ENCODE measurements around the gene TRIM38. TPM values are rescaled to one million over a fixed set of nuclear protein-coding genes. Genes with fewer than 3 reads are reported as not detected.

Gene TRIM38
- total and polyA plus RNA-seq, 12 donors = 1.3 to 5.4 (median 2.7) TPM

DNA sequence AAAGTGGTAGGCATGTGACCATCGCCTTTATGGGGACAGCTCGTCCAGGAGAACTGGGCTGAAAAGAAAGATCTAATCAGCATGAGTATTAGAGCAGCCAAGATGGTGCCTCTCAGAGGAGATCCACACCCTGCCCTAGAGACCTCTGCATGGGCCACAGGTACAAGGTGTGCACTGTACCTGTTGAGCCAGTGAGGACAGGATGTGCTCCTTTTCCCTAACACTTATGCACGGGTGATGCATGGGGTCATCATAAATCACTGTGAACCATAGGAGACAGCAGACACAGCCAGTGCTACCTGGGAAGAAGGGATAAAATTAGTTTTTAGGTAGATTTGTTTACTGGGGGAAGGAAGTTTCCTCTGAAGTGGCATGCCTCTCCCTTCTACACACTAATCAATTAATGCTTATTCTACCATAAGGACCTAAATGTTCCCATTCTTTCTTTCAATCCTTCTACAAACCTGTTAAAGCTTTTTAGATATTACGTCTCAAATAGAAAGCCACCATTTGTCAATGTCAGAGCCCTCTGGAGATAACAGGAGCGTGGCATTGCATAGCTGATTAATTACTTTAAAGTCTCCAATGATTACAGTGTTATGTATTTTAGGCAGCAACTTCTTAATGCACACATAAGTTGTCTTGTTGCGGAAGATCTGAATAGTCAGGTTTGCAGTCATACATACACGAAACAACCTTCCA is 45.7 kb upstream of the TRIM38 start:
- Histone ChIP-seq H3K4me3 (no peak overlapping the region), H3K27me3 (peaks cover 0 to 7% (median 0%) of the 10 kb centered on the region in 7 donors), H3K4me1 (peaks cover 0 to 3% (median 0%) of the 10 kb centered on the region in 9 donors), H3K9me3 (no peaks in the 10 kb centered on the region), H3K36me3 (no peaks in the 10 kb centered on the region), H3K27ac (no peak overlapping the region)
- DNase-seq = no peak
- WGBS, 2 donors = 79 to 82% methylated on average over 7 of the region's 7 CpGs
- intact Hi-C loops (cut with DNase I) = no loop called here
- TF ChIP-seq, protein P1, sequence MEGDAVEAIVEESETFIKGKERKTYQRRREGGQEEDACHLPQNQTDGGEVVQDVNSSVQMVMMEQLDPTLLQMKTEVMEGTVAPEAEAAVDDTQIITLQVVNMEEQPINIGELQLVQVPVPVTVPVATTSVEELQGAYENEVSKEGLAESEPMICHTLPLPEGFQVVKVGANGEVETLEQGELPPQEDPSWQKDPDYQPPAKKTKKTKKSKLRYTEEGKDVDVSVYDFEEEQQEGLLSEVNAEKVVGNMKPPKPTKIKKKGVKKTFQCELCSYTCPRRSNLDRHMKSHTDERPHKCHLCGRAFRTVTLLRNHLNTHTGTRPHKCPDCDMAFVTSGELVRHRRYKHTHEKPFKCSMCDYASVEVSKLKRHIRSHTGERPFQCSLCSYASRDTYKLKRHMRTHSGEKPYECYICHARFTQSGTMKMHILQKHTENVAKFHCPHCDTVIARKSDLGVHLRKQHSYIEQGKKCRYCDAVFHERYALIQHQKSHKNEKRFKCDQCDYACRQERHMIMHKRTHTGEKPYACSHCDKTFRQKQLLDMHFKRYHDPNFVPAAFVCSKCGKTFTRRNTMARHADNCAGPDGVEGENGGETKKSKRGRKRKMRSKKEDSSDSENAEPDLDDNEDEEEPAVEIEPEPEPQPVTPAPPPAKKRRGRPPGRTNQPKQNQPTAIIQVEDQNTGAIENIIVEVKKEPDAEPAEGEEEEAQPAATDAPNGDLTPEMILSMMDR (IDR thresholded peaks at IDR 0.05) = no peak
- ATAC-seq = no peak

DNA sequence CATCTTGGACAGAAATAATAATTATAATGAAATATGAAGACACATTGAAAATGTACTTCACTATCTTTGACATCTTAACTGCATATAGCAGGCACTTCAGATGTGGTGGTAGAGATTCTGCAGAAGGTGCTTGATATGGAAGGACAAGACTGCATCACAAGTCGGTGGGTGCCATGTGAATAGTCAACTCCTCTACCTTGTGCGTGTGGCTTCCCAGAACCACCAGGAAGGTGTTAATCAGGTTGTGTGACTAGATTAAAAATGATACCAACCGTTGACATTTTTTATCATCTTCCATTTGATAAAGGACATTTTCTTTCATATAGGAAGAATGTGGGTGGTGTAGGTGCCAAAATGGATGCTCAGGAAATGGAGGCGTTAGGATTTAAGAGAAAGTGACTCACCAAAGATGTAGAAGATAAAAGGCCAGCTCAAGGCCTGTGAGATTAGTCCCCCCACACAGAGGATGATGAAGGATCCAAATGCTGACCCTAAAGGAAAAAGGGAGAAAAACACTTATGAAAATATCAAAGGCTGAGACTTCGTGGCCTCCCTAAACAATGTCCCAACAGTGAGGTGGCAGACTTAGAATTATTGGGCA is 44.4 kb upstream of the TRIM38 start:
- Histone ChIP-seq H3K4me3 (no peak overlapping the region), H3K27me3 (peaks cover 0 to 7% (median 0%) of the 10 kb centered on the region in 7 donors), H3K36me3 (no peaks in the 10 kb centered on the region), H3K4me1 (peaks cover 0 to 3% (median 0%) of the 10 kb centered on the region in 9 donors), H3K27ac (no peak overlapping the region), H3K9me3 (no peaks in the 10 kb centered on the region)
- 73 to 79% methylated on average over 5 of the region's 5 CpGs for WGBS, 2 donors
- ATAC-seq (no peak), DNase-seq (no peak)
- intact Hi-C loops (cut with DNase I) = no loop called here
- TF ChIP-seq, protein P1 (IDR thresholded peaks at IDR 0.05) = no peak

DNA sequence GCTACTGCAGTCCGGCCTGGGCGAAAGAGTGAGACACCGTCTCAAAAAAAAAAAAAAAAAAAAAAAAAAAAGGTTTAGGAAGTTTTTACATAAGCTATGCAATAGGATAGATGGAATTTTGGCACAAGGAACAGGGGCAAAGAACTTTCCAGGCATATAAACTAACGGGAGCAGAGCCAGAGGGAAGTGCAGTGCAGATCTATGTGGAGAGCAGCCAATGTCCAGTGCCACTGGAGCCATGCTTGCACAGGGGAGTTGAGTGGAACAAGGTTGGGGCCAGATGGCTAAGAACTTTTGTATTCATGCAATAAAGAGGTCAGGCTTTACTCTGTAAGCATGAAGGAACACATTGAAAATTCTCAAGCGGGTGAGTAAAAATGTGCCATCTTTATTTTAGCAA is 42.9 kb upstream of the TRIM38 start:
- no peak for ATAC-seq

DNA sequence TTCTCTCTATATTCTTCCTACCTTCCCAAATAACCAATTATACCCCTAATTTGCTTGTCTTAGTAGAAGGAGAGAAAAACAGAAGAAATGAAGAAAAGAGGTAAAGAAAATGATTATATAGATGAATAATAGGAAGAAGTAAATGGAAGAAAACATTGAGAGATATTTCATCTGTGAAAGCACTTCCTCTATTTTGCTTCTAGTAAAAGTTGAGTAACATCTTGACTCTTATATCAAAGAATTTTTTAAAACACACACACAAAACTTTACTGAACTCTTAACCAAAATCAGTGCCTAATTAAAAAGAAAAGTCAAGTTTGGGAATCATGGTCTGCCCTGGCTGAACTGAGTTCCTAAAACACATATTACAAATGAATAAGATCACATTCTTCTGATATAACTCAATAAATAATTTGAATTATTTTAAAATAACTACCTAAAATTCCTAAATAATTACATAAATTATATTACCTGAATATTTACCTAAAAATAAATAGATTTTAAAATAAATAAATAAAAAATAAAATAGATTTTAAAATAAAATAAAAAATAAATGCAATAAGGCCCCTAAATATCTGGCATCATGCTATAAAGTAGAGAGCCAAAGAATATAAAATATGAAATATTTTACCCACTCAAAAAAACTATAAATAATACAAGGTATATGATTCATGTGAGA is 40.9 kb upstream of the TRIM38 start:
- DNase-seq (no peak), ATAC-seq (no peak)
- Histone ChIP-seq H3K36me3 (no peaks in the 10 kb centered on the region), H3K27me3 (peaks cover 0 to 5% (median 0%) of the 10 kb centered on the region in 7 donors), H3K27ac (peak overlapping the region in 1 of 10 donors; percentile 37), H3K4me3 (no peak overlapping the region), H3K4me1 (peaks cover 0 to 3% (median 0%) of the 10 kb centered on the region in 9 donors), H3K9me3 (no peaks in the 10 kb centered on the region)
- intact Hi-C loops (cut with DNase I) = no loop called here
- TF ChIP-seq, protein P1 (IDR thresholded peaks at IDR 0.05) = no peak

More for the DNA sequence above, 42.9 kb upstream of the TRIM38 start:
- intact Hi-C loops (cut with DNase I) = no loop called here
- Histone ChIP-seq H3K36me3 (no peaks in the 10 kb centered on the region), H3K4me1 (peaks cover 0 to 3% (median 0%) of the 10 kb centered on the region in 9 donors), H3K27me3 (peaks cover 0 to 12% (median 0%) of the 10 kb centered on the region in 7 donors), H3K27ac (no peak overlapping the region), H3K4me3 (no peak overlapping the region), H3K9me3 (no peaks in the 10 kb centered on the region)
- no peak for DNase-seq
- TF ChIP-seq, protein P1 (IDR thresholded peaks at IDR 0.05) = no peak
- WGBS, 2 donors = 86 to 89% methylated on average over 4 to 5 of the region's 5 CpGs

Data from heart right ventricle (tissue), 16 donors.